Neural progenitor cell (in vitro differentiated cells): ENCODE data around the gene RPS6KA2. TPM values are rescaled to one million over a fixed set of nuclear protein-coding genes. Genes with fewer than 3 reads are reported as not detected.

Experiments used
- DNase-seq: peaks from one replicate; pipeline ENCODE4 v3.0.0-alpha.2; 2016; ENCODE audit warnings: low spot score
- H2AFZ ChIP-seq: fragments of 200-600 bp; sonication (generic); replicated peaks from 2 replicates; pipeline ENCODE4 v1.6.1; 2016; ENCODE audit warnings: antibody characterized with exemption
- H3F3A ChIP-seq: fragments of 200-600 bp; sonication (generic); 2 replicates; pipeline ENCODE4 v1.6.1; 2016; ENCODE audit warnings: antibody characterized with exemption, low read depth
- H3K27ac ChIP-seq: fragments of 200-600 bp; sonication (generic); 2 replicates; pipeline ENCODE4 v1.5.1; 2016; ENCODE audit warnings: mild to moderate bottlenecking
- H3K27me3 ChIP-seq: fragments of 200-600 bp; sonication (generic); 2 replicates; pipeline ENCODE4 v1.6.1; 2016; ENCODE audit warnings: mild to moderate bottlenecking, moderate library complexity
- H3K36me3 ChIP-seq: fragments of 200-600 bp; sonication (generic); 2 replicates; pipeline ENCODE4 v1.5.1; 2016
- H3K4me1 ChIP-seq: fragments of 200-600 bp; sonication (generic); 2 replicates; pipeline ENCODE4 v1.6.1; 2016; ENCODE audit warnings: mixed run types
- H3K4me2 ChIP-seq: fragments of 200-600 bp; sonication (generic); 2 replicates; pipeline ENCODE4 v1.6.1; 2016
- H3K4me3 ChIP-seq: fragments of 200-600 bp; sonication (generic); 2 replicates; pipeline ENCODE4 v1.5.1; 2016
- H3K79me2 ChIP-seq: fragments of 200-600 bp; sonication (generic); 2 replicates; pipeline ENCODE4 v1.6.1; 2016; ENCODE audit warnings: low read depth
- H3K9ac ChIP-seq: fragments of 200-600 bp; sonication (generic); 2 replicates; pipeline ENCODE4 v1.6.1; 2016
- H3K9me3 ChIP-seq: fragments of 200-600 bp; sonication (generic); 2 replicates; pipeline ENCODE4 v1.5.1; 2016; ENCODE audit warnings: low read depth
- H4K20me1 ChIP-seq: fragments of 200-600 bp; sonication (generic); 2 replicates; pipeline ENCODE4 v1.6.1; 2016; ENCODE audit warnings: low read depth
- H3K27ac Mint-ChIP-seq: 3 replicates; pipeline ENCODE4 v1.8.0; 2021; ENCODE audit warnings: mixed read lengths
- H3K27me3 Mint-ChIP-seq: 2 replicates; pipeline ENCODE4 v1.8.0; 2022; ENCODE audit warnings: low read depth, mild to moderate bottlenecking, inconsistent platforms, moderate library complexity, mixed read lengths; ENCODE audit not compliant: insufficient read depth
- H3K36me3 Mint-ChIP-seq: 3 replicates; pipeline ENCODE4 v1.8.0; 2021; ENCODE audit warnings: mixed read lengths
- H3K4me1 Mint-ChIP-seq: 3 replicates; pipeline ENCODE4 v1.8.0; 2021; ENCODE audit warnings: mixed read lengths
- H3K4me3 Mint-ChIP-seq: 3 replicates; pipeline ENCODE4 v1.8.0; 2021; ENCODE audit warnings: mild to moderate bottlenecking, moderate library complexity, mixed read lengths
- H3K9me3 Mint-ChIP-seq: 3 replicates; pipeline ENCODE4 v1.8.0; 2020; ENCODE audit warnings: mixed read lengths
- EZH2 ChIP-seq: fragments of 200-600 bp; sonication (generic); IDR thresholded peaks from 2 replicates; pipeline ENCODE4 v1.6.1; 2017; ENCODE audit warnings: antibody characterized with exemption, mild to moderate bottlenecking, moderate library complexity
- EZH2phosphoT487 ChIP-seq: fragments of 200-600 bp; sonication (generic); IDR thresholded peaks from 2 replicates; pipeline ENCODE4 v1.6.1; 2017; ENCODE audit warnings: antibody characterized with exemption
- total RNA-seq: library from RNA; depleted of rRNA; stranded (reverse); fragments of >200 nt; gene quantifications from 2 replicates; pipeline ENCODE4 v1.2.3, GENCODE V29; 2015; ENCODE audit warnings: low replicate concordance
- TF ChIP-seq, protein P1 (sequence below): fragments of 200-600 bp; sonication (generic); IDR thresholded peaks from 2 replicates; pipeline ENCODE4 v1.5.1; 2017; ENCODE audit warnings: antibody characterized with exemption, mild to moderate bottlenecking

Gene RPS6KA2
- total RNA-seq, 1 donor from 2014 or later, result 8.2 TPM

GRCh38 chr6:166509193-166509592 lies 117.9 kb downstream of the RPS6KA2 start:
- no peak overlapping the region for H3K4me3 ChIP-seq
- TF ChIP-seq EZH2 (no peak), EZH2phosphoT487 (no peak)
- TF ChIP-seq, protein P1, sequence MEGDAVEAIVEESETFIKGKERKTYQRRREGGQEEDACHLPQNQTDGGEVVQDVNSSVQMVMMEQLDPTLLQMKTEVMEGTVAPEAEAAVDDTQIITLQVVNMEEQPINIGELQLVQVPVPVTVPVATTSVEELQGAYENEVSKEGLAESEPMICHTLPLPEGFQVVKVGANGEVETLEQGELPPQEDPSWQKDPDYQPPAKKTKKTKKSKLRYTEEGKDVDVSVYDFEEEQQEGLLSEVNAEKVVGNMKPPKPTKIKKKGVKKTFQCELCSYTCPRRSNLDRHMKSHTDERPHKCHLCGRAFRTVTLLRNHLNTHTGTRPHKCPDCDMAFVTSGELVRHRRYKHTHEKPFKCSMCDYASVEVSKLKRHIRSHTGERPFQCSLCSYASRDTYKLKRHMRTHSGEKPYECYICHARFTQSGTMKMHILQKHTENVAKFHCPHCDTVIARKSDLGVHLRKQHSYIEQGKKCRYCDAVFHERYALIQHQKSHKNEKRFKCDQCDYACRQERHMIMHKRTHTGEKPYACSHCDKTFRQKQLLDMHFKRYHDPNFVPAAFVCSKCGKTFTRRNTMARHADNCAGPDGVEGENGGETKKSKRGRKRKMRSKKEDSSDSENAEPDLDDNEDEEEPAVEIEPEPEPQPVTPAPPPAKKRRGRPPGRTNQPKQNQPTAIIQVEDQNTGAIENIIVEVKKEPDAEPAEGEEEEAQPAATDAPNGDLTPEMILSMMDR, result no peak
- no peak overlapping the region for H2AFZ ChIP-seq
- no peaks in the 10 kb centered on the region for H3F3A ChIP-seq
- Mint-ChIP-seq H3K36me3 (peaks cover 31% of the 10 kb centered on the region), H3K27ac (no peak overlapping the region), H3K4me1 (peaks cover 3% of the 10 kb centered on the region), H3K27me3 (peaks cover 2% of the 10 kb centered on the region), H3K4me3 (no peak overlapping the region), H3K9me3 (no peaks in the 10 kb centered on the region)
- H3K9ac ChIP-seq, result no peak overlapping the region
- no peaks in the 10 kb centered on the region for H3K79me2 ChIP-seq
- DNase-seq, result no peak
- H3K27ac ChIP-seq, result no peak overlapping the region
- no peaks in the 10 kb centered on the region for H3K4me1 ChIP-seq
- no peak overlapping the region for H3K4me2 ChIP-seq
- no peaks in the 10 kb centered on the region for H3K36me3 ChIP-seq
- no peaks in the 10 kb centered on the region for H4K20me1 ChIP-seq
- H3K9me3 ChIP-seq, result no peaks in the 10 kb centered on the region
- no peaks in the 10 kb centered on the region for H3K27me3 ChIP-seq

- H3K36me3 ChIP-seq, result no peaks in the 10 kb centered on the region
- H3K9me3 Mint-ChIP-seq, result no peaks in the 10 kb centered on the region
- no peak for TF ChIP-seq EZH2
- TF ChIP-seq, protein P1, result no peak
- TF ChIP-seq EZH2phosphoT487, result no peak
- H3K27me3 Mint-ChIP-seq, result peaks cover 2% of the 10 kb centered on the region
- no peak overlapping the region for H3K27ac Mint-ChIP-seq
- peaks cover under 1% of the 10 kb centered on the region for H3K4me1 Mint-ChIP-seq
- H3K9me3 ChIP-seq, result no peaks in the 10 kb centered on the region
- no peak overlapping the region for H3K4me3 Mint-ChIP-seq
- H3K79me2 ChIP-seq, result no peaks in the 10 kb centered on the region
- no peak overlapping the region for H2AFZ ChIP-seq
- DNase-seq, result no peak
- no peaks in the 10 kb centered on the region for H3K4me1 ChIP-seq
- no peak overlapping the region for H3K4me3 ChIP-seq
- H4K20me1 ChIP-seq, result no peaks in the 10 kb centered on the region
- no peak overlapping the region for H3K27ac ChIP-seq
- no peak overlapping the region for H3K4me2 ChIP-seq
- no peaks in the 10 kb centered on the region for H3F3A ChIP-seq
- peaks cover 32% of the 10 kb centered on the region for H3K36me3 Mint-ChIP-seq
- no peaks in the 10 kb centered on the region for H3K27me3 ChIP-seq
- H3K9ac ChIP-seq, result no peak overlapping the region
These were observed 118.3 kb downstream of the RPS6KA2 start for GRCh38 chr6:166508726-166509125.

- Mint-ChIP-seq H3K4me1 (no peaks in the 10 kb centered on the region), H3K9me3 (no peaks in the 10 kb centered on the region), H3K27ac (peak overlapping the region; percentile 35), H3K4me3 (no peak overlapping the region), H3K27me3 (no peaks in the 10 kb centered on the region), H3K36me3 (peaks cover 30% of the 10 kb centered on the region)
- Histone ChIP-seq H3K9me3 (no peaks in the 10 kb centered on the region), H3K9ac (no peak overlapping the region), H3K27ac (no peak overlapping the region), H3K79me2 (no peaks in the 10 kb centered on the region), H3K27me3 (no peaks in the 10 kb centered on the region), H3K4me3 (no peak overlapping the region), H3F3A (no peaks in the 10 kb centered on the region), H3K4me1 (no peaks in the 10 kb centered on the region), H4K20me1 (no peaks in the 10 kb centered on the region), H3K36me3 (no peaks in the 10 kb centered on the region), H2AFZ (no peak overlapping the region), H3K4me2 (no peak overlapping the region)
- TF ChIP-seq, protein P1, result no peak
- TF ChIP-seq EZH2 (no peak), EZH2phosphoT487 (no peak)
- no peak for DNase-seq
These were observed 119.1 kb downstream of the RPS6KA2 start for GRCh38 chr6:166507809-166508564.
